HG02623 (cell line): ENCODE data around the gene LRRC31.
A peak's percentile ranks its signal among the peaks of the same experiment; 100 is the strongest.

Experiments used
- ATAC-seq: cut with Tn5 transposase; IDR thresholded peaks from one replicate; pipeline ENCODE4 v1.9.1; 2021; ENCODE audit warnings: moderate library complexity; ENCODE audit not compliant: unreplicated experiment

The LRRC31 gene

DNA sequence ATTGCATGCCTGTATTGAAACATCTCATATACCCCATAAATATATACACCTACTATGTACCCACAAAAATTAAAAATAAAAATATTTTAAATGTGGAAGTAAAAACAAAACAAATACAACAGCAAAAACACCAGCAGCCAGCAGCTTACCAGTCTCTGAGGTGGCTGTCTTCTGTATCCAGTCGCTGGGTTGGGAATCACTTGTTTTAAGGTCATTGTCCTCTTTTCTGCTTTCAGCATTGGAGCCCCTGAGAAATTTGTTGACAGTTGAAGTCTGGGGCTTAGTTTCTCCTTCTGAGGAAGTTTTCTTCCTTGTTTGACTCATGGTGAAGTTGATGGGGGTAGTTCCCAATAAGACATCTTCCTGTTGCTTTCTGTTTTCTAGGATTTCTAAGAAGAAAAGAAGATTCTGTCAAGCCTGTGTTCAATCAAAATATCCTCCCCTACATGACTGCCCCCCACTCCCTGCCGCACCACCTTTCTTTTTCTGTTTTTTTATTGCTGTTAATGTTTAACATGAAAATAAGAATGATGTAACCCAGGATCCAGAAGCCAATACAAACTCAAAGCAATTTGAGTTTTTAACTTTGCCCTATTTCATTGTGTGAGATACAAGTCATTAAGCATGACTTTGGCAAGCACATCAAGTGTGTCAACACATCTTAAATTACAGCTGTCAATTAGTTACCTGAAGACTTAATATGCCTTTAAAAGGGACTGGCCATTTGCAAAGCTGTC, at the start of gene LRRC31:
LRRC31 (minus strand) TSS at position 452 of the 737 bp plus-strand sequence; CDS start at position 324, 128 bp downstream.
- no peak for ATAC-seq

DNA sequence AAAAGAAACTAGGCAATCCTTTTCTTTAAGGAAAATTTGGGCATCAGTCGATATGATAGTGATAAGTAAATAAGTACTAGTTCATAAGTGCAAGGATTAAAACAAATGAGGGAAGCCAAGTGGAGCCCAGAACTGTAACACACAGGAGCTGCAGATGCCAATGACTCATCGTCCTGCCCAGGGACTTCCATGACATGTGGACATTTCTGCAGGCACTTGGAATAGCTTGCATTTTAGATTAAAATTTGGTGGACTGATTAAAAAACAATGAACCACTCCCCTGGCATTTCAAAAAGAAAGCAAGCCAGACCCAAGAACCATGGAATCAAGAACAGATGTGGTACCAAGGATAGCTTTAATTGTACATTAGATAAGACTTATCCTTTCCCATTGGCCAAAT, 44.6 kb upstream of the LRRC31 start:
- ATAC-seq, result no peak

DNA sequence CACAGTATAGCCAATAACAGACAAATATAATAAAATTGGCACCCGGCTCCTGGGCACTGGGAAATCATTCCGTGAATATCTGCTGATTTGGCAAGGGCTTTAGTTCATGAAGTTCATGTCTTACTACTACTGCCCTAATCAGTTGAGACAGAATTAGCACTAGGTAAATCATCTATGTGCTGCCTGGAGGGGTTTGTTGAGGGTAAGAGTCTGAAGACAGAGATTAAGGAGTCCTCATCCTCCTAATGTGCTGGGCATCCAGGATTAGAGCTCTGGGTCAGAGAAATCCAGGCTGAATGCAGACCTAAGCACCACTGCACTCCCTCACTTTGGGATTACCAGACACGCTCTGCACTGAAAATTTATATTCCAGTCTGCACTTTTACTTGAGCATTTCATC, 43.6 kb upstream of the LRRC31 start:
- ATAC-seq, result no peak

DNA sequence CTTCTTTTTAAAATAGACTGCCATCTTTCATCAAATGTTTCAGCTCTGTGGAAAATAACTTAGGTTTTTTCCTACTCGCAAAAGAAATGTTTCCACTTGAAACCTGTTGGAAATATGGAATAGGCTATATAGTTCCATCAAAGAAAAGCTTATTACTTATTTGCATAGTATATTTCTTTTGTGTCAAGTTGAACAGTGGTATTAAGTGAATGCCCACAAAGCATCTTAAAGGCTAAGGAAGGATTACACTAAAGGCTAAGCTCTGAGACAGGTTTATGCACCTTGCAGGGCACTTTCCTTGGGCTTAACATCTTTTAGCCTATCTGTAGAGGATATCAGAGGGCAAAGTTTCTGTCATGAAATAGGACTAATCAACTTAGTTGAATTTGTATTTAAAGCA, 41.5 kb upstream of the LRRC31 start, which contains the start of gene SAMD7:
SAMD7 (plus strand) TSS at position 301 of the 400 bp plus-strand sequence. CDS start 7,927 bp downstream, outside the sequence.
- no peak for ATAC-seq

DNA sequence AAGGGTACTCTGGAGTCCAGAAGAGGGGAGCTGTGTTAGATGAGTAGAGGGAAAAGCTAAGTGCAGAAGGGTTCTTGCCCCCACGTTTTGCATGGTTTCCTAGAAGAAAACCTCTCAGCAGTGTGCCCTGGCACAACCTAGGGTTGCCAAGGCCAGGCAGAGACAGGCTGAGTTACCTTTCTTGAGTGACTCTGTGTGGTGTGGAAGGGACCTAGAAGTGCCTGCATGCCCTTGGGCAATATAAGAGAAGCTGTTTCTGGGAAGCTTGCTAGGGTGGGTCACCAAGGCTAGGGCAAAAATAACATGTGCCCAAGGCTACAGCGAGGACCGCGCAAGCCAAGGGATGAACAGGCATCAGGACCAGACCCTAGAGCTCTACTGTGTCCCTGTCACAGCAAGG, 38.2 kb upstream of the LRRC31 start:
- ATAC-seq, result no peak

DNA sequence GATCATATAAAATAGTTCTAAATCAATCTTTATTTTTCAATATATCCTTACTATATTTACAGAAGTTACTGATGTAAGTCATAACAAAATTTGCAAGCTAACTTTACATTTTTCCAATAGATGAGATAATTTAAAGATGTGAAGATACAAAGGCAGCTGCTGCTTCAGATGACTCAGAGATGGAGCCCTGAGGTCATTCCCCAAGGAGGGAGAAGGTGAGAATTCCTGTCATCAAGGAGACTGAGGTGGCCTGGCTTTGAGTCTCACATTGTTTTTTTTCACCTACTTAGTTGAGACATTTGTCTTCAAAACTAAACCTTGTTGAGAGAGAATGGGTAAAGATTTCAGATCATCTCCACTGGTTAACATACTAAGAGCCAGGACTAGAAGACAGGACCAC, 37.7 kb upstream of the LRRC31 start:
- ATAC-seq, result no peak

DNA sequence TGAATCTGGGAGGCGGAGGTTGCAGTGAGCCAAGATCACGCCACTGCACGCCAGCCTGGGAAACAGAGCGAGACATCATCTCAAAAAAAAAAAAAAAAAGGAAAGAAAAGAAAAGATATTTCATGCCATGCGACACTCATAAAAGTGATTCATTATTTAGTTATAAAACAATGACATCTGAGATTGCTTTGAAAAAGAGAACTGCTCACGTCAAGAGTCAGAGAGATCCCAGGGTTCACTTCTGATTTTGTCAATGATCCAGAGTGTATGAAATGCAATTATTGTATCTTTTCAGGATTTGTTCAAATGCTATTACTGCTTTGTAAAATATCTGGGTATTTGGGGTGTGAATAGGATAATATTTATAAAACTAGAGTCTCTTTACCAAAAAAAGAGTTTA, 35.7 kb upstream of the LRRC31 start:
- no peak for ATAC-seq

DNA sequence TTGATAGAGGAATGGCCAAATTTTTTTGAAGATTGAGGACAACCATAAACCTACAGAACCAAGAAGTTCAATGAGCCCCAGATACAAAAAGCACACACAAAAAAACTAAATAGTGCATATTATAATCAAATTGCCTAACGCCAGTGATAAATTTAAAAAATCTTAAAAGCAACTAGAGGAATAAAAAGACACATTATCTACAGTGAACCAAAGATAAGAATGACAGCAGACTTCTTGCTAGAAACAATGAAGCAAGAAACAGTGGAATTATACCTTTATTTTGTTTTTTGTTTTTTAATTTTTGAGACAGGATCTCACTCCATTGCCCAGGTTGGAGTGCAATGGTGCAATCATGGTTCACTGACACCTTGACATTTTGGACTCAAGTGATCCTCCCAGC, 31.7 kb upstream of the LRRC31 start:
- ATAC-seq, result no peak

DNA sequence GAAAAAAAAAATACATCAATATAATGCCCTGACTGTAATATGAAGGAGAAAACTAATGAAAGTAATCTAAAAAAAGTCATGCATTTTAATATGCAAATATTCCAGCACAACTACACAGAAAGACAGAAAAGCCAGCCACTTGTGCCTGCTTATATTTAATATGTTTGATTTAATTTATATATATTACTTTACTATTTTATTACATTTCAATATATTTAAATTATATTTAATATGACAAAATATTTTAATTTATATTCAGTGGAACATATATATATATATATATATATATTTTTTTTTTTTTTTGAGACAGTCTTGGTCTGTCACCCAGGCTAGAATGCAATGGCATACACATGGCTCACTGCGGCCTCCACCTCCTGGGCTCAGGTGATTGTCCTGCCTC, 27.5 kb upstream of the LRRC31 start:
- ATAC-seq, result no peak

DNA sequence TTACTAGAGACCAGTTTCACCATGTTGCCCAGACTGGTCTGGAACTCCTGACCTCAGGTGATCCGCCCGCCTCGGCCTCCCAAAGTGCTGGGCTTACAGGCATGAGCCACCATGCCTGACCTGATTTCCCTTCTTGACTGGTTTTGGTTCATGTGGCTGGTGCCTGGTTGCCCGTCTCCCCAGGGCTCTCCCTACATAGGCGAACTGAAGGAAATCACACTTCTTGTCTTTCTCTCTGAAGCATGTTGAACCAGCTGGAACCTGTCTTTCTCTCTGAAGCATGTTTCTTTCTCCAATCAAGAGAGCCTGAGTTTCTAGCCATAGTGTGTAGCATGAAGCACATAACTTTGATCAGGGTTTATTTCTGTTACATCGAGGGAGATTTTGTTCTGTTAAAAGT, 25.3 kb upstream of the LRRC31 start:
- no peak for ATAC-seq

DNA sequence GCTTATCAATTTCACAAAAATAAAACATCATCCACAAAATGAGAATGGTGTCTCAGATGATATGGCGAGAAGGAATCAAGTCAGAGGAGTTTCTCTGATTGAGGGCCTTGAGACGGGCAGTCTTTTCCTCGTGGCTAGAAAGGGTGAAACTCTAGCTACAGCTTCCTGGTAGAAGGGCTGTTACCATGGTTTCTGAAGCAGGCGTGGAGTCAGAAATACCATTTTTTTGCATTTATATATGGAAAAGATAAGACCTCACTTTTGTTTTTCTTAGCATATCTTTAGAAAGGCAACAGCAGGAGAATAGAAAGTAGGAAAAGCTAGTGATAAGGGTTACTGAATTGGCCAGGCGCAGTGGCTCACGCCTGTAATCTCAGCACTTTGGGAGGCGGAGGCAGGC, 24.4 kb upstream of the LRRC31 start:
- no peak for ATAC-seq

DNA sequence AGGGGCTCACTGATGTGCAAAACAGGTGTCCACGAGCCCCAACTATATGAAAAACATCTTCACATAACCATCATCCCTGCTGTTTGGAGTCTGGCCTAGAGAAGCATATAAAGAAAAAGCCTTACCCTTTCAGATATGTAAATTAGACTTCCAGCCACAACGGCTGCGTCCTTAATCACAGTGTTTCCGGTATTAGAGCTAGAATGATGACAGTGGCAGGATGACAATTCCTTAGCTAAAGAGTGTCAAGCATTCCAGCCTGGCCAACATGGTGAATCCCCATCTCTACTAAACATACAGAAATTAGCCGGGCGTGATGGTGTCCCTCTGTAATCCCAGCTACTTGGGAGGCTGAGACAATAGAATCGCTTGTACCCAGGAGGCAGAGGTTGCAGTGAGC, 22.2 kb upstream of the LRRC31 start:
- no peak for ATAC-seq

DNA sequence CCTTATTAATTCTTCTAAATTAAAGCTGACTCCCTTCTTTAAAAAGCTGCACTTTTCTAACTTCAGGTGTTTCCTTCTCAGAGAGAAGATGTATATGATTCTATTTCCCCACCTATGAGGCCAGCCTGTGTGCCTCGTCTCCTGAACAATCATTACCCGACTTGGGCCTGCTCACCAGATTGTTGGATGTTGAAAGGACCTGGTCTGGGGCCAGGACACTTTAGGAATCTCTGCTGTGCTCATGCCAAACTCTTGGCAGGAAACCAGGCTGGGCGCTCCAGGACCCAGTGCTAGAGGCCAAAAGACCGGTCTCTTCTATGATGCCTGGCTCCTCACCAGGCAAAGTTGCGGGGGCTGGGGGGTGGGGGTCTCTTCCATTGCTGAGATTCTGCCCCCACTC, 16.9 kb upstream of the LRRC31 start:
- ATAC-seq, result no peak

DNA sequence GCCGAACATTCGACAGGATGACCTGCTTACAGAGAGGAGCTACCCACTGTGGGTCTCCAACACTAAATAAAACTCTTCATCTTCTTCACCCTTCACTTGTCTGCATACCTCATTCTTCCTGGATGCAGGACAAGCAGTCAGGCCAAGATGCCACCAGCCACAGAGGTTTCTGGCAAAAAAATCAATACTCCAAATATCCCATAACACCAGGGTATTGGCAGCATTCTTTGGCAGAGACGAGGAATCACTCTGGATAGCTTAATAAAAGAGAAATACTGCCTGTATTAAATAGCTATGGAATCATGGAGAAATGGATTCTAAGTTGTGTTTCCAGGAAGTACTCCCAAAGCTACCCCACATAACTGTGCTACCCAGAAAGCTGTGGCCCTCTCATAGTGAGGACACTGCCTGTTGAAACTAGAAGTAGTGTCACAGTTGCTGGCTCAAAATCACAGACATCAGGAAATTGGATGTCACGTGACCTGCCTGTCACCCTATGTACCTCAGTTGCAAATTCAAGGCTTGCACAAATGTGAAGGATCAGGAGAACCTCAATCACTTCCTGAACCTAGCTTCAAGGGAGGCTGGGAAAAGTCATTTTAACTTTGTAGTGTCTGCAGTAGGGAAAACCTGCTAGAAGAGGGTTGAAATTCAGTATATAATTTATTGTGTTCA, 11.0 kb upstream of the LRRC31 start:
- ATAC-seq, result no peak

DNA sequence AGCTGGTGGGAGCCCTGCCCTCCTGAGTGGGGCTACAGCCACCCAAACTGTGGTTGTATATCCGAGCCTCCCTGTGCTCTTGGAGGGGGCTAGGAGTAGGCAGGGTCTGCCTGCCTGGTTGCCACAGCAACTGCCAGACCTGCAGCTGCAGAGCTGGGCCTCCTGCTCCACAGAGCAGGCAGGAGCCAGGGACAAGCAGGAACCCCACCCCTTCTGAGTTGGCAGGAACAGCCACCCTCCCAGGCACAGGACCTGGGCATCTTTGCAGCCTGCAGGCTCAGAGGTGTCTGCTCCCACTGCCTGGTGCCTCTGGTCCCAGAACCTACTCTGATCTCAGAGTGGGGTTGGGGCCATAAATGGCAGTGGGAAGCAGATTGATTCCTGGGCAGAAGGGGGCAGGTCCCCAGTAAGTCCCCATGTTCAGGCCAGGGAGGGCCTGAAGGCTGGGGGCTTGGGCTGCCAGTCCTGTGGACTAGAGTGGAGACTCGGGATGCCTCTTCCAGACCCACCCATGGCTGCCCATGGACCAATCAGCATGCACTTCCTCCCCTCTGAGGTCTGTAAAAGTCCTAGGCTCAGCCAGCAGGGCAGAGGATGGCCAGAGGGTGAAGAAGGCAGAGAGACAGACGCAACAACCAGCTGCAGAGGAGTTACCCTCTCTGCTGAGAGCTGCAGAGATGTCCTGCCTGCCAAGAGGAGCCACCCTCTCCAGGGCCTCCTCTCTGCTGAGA, 10.3 kb upstream of the LRRC31 start:
- ATAC-seq, result no peak

DNA sequence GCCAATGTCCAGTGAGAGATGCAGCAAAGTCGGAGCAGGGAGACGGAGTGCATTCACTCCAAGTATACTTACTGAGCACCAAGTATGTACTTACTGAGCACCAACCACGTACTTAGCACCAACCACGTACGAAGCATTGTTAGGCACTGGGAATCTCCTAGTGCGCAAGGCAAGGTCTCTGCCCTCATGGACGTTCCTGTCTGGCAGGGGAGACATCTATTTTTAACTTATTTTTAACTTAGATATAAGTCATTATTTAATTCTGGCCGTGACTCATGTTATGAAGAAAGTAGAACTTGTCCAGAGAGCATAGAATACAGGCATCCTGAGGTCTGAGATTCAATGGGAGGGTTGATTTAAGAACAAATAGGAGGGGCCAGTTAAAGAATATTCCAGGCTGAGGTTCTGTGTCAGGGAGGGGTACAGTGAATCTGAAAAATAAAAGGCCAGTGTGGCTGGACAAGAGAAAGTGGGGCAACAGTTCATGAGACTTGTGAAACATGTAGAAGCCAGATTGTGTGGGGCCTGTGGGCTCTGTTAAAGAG, 9.3 kb upstream of the LRRC31 start:
- no peak for ATAC-seq

DNA sequence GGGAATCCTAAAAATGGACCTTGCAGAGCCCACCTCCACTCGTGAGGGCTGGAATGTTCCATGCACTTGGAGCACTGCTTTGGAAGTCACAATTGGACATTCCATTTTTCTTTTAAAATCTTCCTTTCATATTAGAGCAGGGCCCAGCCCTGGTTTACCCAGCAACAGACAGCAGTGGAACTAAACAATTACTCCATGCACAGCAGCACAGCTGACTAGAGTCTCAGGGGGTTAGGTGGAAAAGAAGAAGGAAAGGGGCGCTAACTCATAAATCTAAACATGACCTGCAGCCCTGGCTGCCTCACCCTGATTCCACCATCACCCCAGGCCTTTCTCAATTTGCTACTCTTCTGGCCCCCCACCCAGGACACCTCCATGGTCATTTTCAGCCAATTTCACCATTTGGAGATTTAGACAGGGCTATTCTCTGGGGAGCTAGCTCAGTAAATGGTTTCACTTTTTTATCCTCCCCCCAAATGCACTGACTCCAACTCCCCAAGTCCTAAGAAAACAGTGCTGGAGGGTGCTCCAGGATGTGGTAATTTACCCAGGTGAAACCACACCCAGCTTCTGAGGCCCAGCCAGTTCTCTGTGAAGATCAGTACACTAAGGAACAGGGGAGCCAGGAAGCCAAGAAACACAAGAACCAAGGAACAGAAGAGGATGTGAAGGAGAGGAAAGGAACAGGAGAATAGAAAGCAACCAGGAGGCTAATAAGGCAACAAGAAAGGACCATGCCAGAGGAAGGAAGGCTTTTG, 1.6 kb upstream of the LRRC31 start:
- no peak for ATAC-seq

DNA sequence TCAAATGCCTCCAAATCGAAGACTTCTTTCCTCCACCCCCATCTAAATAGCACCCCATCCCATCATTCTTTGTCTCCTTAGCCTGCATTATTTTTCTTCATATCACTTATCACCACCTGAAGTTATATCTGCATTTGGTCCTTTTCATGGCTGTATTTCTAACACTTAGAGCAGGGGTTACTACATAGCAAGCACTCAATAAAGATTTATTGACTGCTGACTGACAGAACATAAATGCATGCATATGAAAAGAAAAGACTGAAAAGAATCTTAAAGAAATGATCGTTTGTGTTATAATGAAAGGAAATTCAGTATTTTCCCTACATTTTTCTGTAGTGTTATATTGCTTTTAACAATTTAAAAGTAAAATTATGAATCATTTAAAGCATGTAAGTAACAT, 1.4 kb downstream of the LRRC31 start:
- no peak for ATAC-seq

DNA sequence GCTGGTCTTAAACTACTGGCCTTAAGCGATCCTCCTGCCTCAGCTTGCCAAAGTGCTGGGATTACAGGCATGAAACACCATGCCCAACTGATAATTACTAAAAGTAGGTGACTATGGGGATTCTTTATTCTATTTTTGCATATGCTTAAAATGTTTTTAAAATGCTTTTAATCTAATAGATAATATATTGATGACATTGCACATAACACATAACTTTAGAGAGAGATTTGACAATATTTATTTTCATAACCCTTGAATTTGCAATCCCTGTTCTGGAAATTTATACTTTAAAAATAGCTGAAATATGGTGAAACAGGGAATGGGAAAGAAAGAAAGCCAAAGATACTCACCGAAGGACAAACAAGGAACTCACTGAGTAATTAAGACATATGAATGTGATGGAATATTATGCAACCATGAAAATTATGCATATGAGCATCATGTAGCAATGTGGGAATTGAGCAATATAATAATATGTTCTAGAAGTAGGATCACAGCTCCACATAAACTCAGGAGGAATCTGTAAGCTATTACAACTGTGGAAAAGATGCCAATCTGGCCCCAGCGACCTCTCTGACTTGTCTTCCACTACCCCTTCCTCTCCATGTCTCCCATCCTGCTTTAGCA, 2.0 kb downstream of the LRRC31 start:
- ATAC-seq, result no peak

DNA sequence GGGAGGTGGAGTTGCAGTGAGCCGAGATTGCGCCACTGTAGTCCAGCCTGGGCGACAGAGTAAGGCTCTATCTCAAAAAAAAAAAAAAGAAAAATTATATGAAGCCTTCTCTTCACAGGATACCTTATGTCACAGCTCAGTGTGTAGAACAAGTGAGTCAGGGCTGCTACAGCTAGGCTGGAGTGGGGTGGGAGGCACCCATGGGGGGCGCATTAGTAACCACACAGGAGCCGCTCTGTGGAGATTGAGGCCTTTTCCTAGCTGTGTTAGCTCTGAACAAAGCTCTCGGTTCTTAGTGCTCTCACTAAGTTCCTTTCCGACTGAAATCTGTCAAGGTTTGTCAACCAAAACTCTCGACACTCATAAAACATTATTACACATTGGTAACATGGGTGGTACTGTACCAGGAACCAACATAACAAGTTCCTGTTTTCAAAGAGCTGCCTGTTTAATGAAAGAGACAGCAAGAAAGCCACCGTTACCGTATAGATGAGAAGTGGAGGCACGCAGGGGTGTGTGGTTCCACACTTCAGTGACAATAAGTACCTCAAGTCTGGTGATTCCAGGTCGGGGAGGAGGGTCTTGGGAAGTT, 4.5 kb downstream of the LRRC31 start:
- peak; percentile 35 for ATAC-seq
